Peyer's patch (tissue), 4 donors: ENCODE results near the gene FGF4.

ENCODE experiments used
- POLR2A ChIP-seq, 2 donors: fragments of 450-650 bp; IDR thresholded peaks; one replicate each; pipeline ENCODE4 v1.5.1; 2017; ENCODE audit warnings: antibody characterized with exemption in 2 of 2, mild to moderate bottlenecking in 2 of 2, moderate library complexity in 2 of 2
- TF ChIP-seq, protein P1 (sequence below), 6 experiments: fragments of 450-650 bp in 4 of 6; fragments of 200-600 bp in 2 of 6; sonication (generic) in 1 of 6; IDR thresholded peaks; one replicate each; pipeline ENCODE4 v1.5.1; 2017 to 2019; ENCODE audit warnings: antibody characterized with exemption in 6 of 6, mild to moderate bottlenecking in 3 of 6, moderate library complexity in 1 of 6

DNA sequence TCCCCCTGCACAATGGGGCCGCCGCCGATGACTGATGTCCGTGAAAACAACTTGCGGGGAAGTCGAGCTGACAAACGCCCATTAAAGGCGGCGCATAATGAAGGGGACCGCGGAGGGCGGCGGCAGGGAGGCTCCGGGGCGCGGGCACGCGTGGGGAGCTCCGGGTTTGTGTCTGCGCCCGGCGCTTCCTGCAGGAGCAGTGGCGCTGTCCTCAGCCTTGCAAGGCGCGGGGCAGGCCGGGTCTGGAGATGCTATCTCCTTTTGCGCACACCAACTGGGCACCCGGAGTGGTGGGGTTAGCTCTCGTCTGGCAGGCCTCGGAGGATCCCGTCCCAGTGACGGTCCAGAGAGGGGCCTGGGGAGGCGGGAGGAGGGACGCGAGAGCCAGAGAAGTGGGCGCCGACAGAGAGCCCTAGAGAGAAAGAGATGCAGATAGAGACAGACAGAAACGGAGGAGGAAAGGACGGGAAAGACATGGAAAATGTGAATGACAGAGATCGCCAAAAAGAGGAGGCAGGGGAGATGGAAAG lies 44.5 kb upstream of the FGF4 start:
- TF ChIP-seq POLR2A (IDR thresholded peaks at IDR 0.05): no peak
- TF ChIP-seq, protein P1, sequence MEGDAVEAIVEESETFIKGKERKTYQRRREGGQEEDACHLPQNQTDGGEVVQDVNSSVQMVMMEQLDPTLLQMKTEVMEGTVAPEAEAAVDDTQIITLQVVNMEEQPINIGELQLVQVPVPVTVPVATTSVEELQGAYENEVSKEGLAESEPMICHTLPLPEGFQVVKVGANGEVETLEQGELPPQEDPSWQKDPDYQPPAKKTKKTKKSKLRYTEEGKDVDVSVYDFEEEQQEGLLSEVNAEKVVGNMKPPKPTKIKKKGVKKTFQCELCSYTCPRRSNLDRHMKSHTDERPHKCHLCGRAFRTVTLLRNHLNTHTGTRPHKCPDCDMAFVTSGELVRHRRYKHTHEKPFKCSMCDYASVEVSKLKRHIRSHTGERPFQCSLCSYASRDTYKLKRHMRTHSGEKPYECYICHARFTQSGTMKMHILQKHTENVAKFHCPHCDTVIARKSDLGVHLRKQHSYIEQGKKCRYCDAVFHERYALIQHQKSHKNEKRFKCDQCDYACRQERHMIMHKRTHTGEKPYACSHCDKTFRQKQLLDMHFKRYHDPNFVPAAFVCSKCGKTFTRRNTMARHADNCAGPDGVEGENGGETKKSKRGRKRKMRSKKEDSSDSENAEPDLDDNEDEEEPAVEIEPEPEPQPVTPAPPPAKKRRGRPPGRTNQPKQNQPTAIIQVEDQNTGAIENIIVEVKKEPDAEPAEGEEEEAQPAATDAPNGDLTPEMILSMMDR (IDR thresholded peaks at IDR 0.05): no peak
